Activated naive CD4-positive, alpha-beta T cell treated with anti-CD3 and anti-CD28 coated beads for 36 hours (primary cell): Measurements from ENCODE around the gene GRIK4. TPM values are rescaled to one million over a fixed set of nuclear protein-coding genes. Genes with fewer than 3 reads are reported as not detected.

Experiments
- CTCF ChIA-PET: fragments of 350-600 bp; sonication (Branson Sonifier 250); formaldehyde crosslinking; loops from one replicate; lab custom pipeline; 2021; ENCODE audit warnings: antibody characterized with exemption; lab: Charles Lee
- DNase-seq: peaks from one replicate; pipeline ENCODE4 v3.0.0-alpha.2; 2020
- H3K27ac Mint-ChIP-seq: one replicate; pipeline ENCODE4 v1.8.0; 2021; ENCODE audit warnings: mild to moderate bottlenecking, mixed read lengths
- H3K27me3 Mint-ChIP-seq: one replicate; pipeline ENCODE4 v1.8.0; 2021; ENCODE audit warnings: low read depth, mixed read lengths
- H3K36me3 Mint-ChIP-seq: one replicate; pipeline ENCODE4 v1.8.0; 2021; ENCODE audit warnings: low read depth, mixed read lengths
- H3K4me1 Mint-ChIP-seq: one replicate; pipeline ENCODE4 v1.8.0; 2021; ENCODE audit warnings: low read depth, mixed read lengths
- H3K4me3 Mint-ChIP-seq: one replicate; pipeline ENCODE4 v1.8.0; 2021; ENCODE audit warnings: mild to moderate bottlenecking, moderate library complexity, mixed read lengths
- H3K9me3 Mint-ChIP-seq: one replicate; pipeline ENCODE4 v1.8.0; 2021; ENCODE audit warnings: mixed read lengths
- intact Hi-C: fragments of 100-400 bp; cut with micrococcal nuclease; formaldehyde crosslinking; loops from one replicate; pipeline ENCODE4 v1.15.1; 2023
- total RNA-seq, 2 experiments: library from RNA; stranded (reverse); gene quantifications; one replicate each; pipeline ENCODE4 v1.2.3, GENCODE V29; 2021

GRIK4 gene
- total RNA-seq, 2 experiments from 2014 or later, result not detected

- no peaks in the 10 kb centered on the region for H3K4me1 Mint-ChIP-seq
- no peaks in the 10 kb centered on the region for H3K36me3 Mint-ChIP-seq
- H3K9me3 Mint-ChIP-seq, result no peaks in the 10 kb centered on the region
- H3K27me3 Mint-ChIP-seq, result peaks cover 13% of the 10 kb centered on the region
- intact Hi-C loops, result no loop called here
- no peak for DNase-seq
- H3K4me3 Mint-ChIP-seq, result no peak overlapping the region
- CTCF ChIA-PET, result no interaction called here
- no peak overlapping the region for H3K27ac Mint-ChIP-seq
Observed at GRCh38 chr11:120827198-120827597, 315.6 kb downstream of the GRIK4 start.

DNA sequence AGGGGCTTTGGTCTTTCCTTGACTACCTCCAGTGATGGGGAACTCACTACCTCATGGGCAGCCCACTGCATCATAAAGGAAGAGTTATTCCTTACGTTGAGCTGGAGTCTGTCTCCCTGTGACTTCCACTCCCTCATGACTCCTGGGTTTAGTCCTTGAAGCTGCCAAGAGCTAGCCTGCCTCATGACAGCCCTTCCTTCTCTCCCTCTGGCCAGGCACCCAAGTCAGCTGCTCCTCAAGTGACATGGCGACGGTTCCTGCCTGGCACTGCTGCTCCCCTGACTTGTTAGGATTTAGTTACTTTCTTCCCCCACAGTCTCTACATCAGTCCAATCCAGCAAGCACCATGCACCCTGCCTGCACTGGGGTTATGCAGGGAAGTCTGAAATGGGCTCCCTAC lies 316.3 kb downstream of the GRIK4 start:
- no peak overlapping the region for H3K4me3 Mint-ChIP-seq
- no peaks in the 10 kb centered on the region for H3K36me3 Mint-ChIP-seq
- H3K4me1 Mint-ChIP-seq, result no peaks in the 10 kb centered on the region
- no peaks in the 10 kb centered on the region for H3K9me3 Mint-ChIP-seq
- H3K27me3 Mint-ChIP-seq, result peaks cover 13% of the 10 kb centered on the region
- CTCF ChIA-PET, result no interaction called here
- no peak for DNase-seq
- no peak overlapping the region for H3K27ac Mint-ChIP-seq
- intact Hi-C loops, result no loop called here

DNA sequence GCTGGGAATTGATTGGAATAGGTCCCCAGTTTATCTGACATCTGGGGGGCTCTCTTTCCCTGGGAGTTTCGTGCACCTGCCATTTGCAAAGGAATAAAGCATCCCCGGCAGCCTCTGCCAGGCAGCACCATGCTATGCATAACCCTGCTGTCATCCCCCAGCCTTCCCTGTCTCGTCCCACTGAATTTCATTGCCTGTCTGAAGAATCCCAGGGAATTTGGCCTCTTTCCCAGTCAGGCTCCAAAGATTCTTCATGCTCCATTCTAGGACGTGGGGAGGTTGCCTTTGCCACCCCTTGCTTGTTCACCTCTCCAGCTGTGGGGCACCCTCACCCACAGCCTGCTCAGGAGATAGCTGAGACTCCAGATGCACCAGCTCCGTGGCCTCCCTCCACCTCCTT lies 317.3 kb downstream of the GRIK4 start:
- no peaks in the 10 kb centered on the region for H3K9me3 Mint-ChIP-seq
- H3K4me3 Mint-ChIP-seq, result no peak overlapping the region
- peaks cover 13% of the 10 kb centered on the region for H3K27me3 Mint-ChIP-seq
- no peaks in the 10 kb centered on the region for H3K4me1 Mint-ChIP-seq
- H3K36me3 Mint-ChIP-seq, result no peaks in the 10 kb centered on the region
- intact Hi-C loops, result no loop called here
- CTCF ChIA-PET, result no interaction called here
- no peak for DNase-seq
- no peak overlapping the region for H3K27ac Mint-ChIP-seq

GRCh38 chr11:120830085-120830620 lies 318.6 kb downstream of the GRIK4 start:
- H3K27ac Mint-ChIP-seq, result no peak overlapping the region
- intact Hi-C loops, result no loop called here
- no peak overlapping the region for H3K4me3 Mint-ChIP-seq
- H3K9me3 Mint-ChIP-seq, result no peaks in the 10 kb centered on the region
- DNase-seq, result no peak
- CTCF ChIA-PET, result no interaction called here
- no peaks in the 10 kb centered on the region for H3K36me3 Mint-ChIP-seq
- H3K4me1 Mint-ChIP-seq, result no peaks in the 10 kb centered on the region
- H3K27me3 Mint-ChIP-seq, result peaks cover 13% of the 10 kb centered on the region

- CTCF ChIA-PET, result interaction anchor here (0.6 kb wide), 1 partner anchor 95 kb away, joined by 3 read pairs; no protein-coding TSS in a partner anchor
- Mint-ChIP-seq H3K4me1 (peaks cover 11% of the 10 kb centered on the region), H3K27ac (no peak overlapping the region), H3K9me3 (no peaks in the 10 kb centered on the region), H3K4me3 (no peak overlapping the region), H3K36me3 (no peaks in the 10 kb centered on the region), H3K27me3 (peaks cover 18% of the 10 kb centered on the region)
- no peak for DNase-seq
- intact Hi-C loops, result no loop called here
Observed at GRCh38 chr11:120832481-120833238, 321.1 kb downstream of the GRIK4 start.

- no peak for DNase-seq
- H3K36me3 Mint-ChIP-seq, result no peaks in the 10 kb centered on the region
- H3K27me3 Mint-ChIP-seq, result peaks cover 10% of the 10 kb centered on the region
- H3K9me3 Mint-ChIP-seq, result no peaks in the 10 kb centered on the region
- no peak overlapping the region for H3K4me3 Mint-ChIP-seq
- intact Hi-C loops, result no loop called here
- no peak overlapping the region for H3K27ac Mint-ChIP-seq
- peaks cover 13% of the 10 kb centered on the region for H3K4me1 Mint-ChIP-seq
- CTCF ChIA-PET, result no interaction called here
Observed at GRCh38 chr11:120834686-120835210, 323.2 kb downstream of the GRIK4 start.

- Mint-ChIP-seq H3K27ac (no peak overlapping the region), H3K4me1 (peaks cover 16% of the 10 kb centered on the region), H3K36me3 (no peaks in the 10 kb centered on the region), H3K4me3 (no peak overlapping the region), H3K27me3 (peaks cover 16% of the 10 kb centered on the region), H3K9me3 (no peaks in the 10 kb centered on the region)
- intact Hi-C loops, result loop anchor here (1.0 kb wide), 1 partner anchor 94 kb away; no protein-coding TSS in a partner anchor
- DNase-seq, result peak; percentile 71
- CTCF ChIA-PET, result interaction anchor here (0.8 kb wide), 1 partner anchor 71 kb away, joined by 3 read pairs; no protein-coding TSS in a partner anchor
Observed at GRCh38 chr11:120835601-120836228, 324.2 kb downstream of the GRIK4 start.

DNA sequence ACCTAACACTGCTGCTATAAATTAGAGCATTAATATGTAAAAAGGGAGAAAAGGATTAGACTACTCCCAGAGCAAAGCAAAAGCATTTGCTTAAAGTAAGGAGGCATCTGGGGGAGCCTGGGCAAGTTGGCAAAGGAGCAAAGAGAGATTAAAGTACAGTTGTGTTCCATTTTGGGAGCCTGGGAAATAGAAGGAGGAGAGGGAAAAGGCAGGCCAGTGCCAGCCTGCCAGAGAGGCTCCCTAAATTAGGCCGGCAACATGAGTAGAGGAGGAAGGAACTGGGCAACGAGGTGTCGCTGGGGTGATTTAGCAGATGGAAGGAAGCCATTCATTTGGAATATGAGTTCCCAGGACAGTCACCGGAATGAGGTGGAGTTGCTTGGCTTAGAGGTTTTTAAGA lies 326.1 kb downstream of the GRIK4 start:
- peaks cover 16% of the 10 kb centered on the region for H3K4me1 Mint-ChIP-seq
- H3K27ac Mint-ChIP-seq, result no peak overlapping the region
- no peak for DNase-seq
- no peaks in the 10 kb centered on the region for H3K36me3 Mint-ChIP-seq
- H3K9me3 Mint-ChIP-seq, result no peaks in the 10 kb centered on the region
- H3K27me3 Mint-ChIP-seq, result peaks cover 16% of the 10 kb centered on the region
- intact Hi-C loops, result no loop called here
- CTCF ChIA-PET, result no interaction called here
- no peak overlapping the region for H3K4me3 Mint-ChIP-seq

- Mint-ChIP-seq H3K27me3 (peaks cover 16% of the 10 kb centered on the region), H3K27ac (no peak overlapping the region), H3K4me3 (no peak overlapping the region), H3K4me1 (peaks cover 16% of the 10 kb centered on the region), H3K36me3 (no peaks in the 10 kb centered on the region), H3K9me3 (no peaks in the 10 kb centered on the region)
- no peak for DNase-seq
- CTCF ChIA-PET, result no interaction called here
- intact Hi-C loops, result no loop called here
Observed at GRCh38 chr11:120839201-120839600, 327.7 kb downstream of the GRIK4 start.

GRCh38 chr11:120839846-120840402 lies 328.4 kb downstream of the GRIK4 start:
- CTCF ChIA-PET, result no interaction called here
- Mint-ChIP-seq H3K27me3 (peaks cover 16% of the 10 kb centered on the region), H3K9me3 (no peaks in the 10 kb centered on the region), H3K27ac (no peak overlapping the region), H3K36me3 (no peaks in the 10 kb centered on the region), H3K4me1 (peaks cover 16% of the 10 kb centered on the region), H3K4me3 (no peak overlapping the region)
- intact Hi-C loops, result no loop called here
- peak; percentile 27 for DNase-seq

- no peak overlapping the region for H3K27ac Mint-ChIP-seq
- no peak for DNase-seq
- H3K4me3 Mint-ChIP-seq, result no peak overlapping the region
- peaks cover 16% of the 10 kb centered on the region for H3K27me3 Mint-ChIP-seq
- no peaks in the 10 kb centered on the region for H3K9me3 Mint-ChIP-seq
- H3K4me1 Mint-ChIP-seq, result peaks cover 13% of the 10 kb centered on the region
- CTCF ChIA-PET, result interaction anchor here (0.6 kb wide), 1 partner anchor 281 kb away, joined by 3 read pairs; no protein-coding TSS in a partner anchor
- H3K36me3 Mint-ChIP-seq, result no peaks in the 10 kb centered on the region
- intact Hi-C loops, result no loop called here
Observed at GRCh38 chr11:120840661-120841060, 329.1 kb downstream of the GRIK4 start.

- CTCF ChIA-PET, result interaction anchor here (0.6 kb wide), 1 partner anchor 281 kb away, joined by 3 read pairs; no protein-coding TSS in a partner anchor
- Mint-ChIP-seq H3K36me3 (no peaks in the 10 kb centered on the region), H3K9me3 (no peaks in the 10 kb centered on the region), H3K4me3 (no peak overlapping the region), H3K27ac (no peak overlapping the region), H3K4me1 (peaks cover 9% of the 10 kb centered on the region), H3K27me3 (peaks cover 14% of the 10 kb centered on the region)
- intact Hi-C loops, result no loop called here
- DNase-seq, result no peak
Observed at GRCh38 chr11:120841074-120841473, 329.5 kb downstream of the GRIK4 start.
